HG02981 (cell line): ENCODE data around the gene GMNN.
"Not testable (repeated sequence)": the region's sequence is repeated elsewhere in the genome, so short reads cannot be mapped to it uniquely, and the experiment has no call there.

Experiments used
- ATAC-seq: cut with Tn5 transposase; IDR thresholded peaks from one replicate; pipeline ENCODE4 v1.9.1; 2021; ENCODE audit warnings: mild to moderate bottlenecking, moderate library complexity; ENCODE audit not compliant: unreplicated experiment

Gene GMNN

DNA sequence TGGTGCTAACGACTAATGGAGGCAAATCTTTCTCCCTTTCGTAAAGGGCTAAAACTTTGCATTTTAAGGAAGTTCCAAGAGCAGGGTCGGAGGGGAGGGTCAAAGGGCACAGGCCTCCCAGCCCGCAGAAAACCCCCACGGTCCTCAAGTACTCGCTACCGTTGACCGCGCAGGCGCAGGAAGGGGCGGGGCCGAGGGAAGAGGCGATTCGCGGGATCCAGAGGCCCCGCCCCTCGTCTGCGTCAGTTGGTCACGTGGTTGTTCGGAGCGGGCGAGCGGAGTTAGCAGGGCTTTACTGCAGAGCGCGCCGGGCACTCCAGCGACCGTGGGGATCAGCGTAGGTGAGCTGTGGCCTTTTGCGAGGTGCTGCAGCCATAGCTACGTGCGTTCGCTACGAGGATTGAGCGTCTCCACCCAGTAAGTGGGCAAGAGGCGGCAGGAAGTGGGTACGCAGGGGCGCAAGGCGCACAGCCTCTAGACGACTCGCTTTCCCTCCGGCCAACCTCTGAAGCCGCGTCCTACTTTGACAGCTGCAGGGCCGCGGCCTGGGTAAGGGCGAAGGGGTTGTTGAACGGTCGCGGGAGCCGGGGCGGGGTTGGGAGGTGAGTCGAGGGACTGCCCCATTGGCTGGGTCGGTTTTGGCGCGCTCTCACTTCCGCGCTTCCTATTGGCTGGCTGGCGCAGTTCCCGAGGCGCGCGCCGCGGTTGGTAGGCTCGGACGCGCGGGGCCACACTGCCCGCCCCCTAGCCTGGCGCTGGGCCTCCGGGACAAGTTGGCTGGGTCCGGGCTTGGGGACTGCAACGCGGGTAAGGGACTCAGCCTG is at the start of gene GMNN:
GMNN (plus strand) TSS at position 242 of the 824 bp plus-strand sequence. CDS start 2,310 bp downstream, outside the sequence.
- peak; percentile 89 for ATAC-seq

DNA sequence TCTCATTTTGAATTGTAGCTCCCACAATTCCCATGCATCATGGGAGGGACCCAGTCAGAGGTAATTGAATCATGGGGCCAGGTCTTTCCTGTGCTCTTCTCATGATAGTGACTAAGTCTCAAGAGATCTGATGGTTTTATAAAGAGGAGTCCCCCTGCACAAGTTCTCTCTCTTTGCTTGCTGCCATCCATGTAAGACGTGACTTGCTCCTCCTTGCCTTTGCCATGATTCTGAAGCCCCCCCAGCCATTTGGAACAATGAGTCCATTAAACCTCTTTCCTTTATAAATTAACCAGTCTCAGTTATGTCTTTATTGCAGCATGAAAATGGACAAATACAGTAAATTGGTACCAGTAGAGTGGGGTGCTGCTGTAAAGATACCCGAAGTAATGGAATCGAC is 44.1 kb upstream of the GMNN start:
- ATAC-seq: not testable (repeated sequence)

DNA sequence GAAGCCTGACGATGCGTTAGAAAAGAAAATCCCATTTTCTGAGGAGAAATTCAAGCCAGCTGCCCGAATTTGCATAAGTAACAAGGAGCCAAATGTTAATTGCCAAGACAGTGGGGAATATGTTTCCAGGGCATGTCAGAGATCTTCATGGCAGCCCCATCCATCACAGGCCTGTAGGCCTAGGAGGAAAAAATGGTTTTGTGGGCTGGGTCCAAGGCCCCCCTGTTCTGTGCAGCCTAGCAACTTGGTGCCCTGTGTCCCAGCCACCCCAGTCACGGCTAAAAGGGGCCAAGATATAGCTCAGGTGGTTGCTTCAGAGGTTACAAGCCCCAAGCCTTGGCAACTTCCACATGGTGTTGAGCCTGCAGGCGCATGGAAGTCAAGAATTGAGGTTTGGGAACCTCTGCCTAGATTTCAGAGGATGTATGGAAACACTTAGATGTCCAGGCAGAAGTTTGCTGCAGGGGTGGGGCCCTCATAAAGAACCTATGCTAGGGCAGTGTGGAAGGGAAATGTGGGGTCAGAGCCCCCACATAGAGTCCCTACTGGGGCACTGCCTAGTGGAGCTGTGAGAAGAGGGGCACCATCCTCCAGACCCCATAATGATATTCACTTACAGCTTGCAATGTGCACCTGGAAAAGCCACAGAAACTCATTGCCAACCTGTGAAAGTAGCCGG is 43.1 kb upstream of the GMNN start:
- not testable (repeated sequence) for ATAC-seq

DNA sequence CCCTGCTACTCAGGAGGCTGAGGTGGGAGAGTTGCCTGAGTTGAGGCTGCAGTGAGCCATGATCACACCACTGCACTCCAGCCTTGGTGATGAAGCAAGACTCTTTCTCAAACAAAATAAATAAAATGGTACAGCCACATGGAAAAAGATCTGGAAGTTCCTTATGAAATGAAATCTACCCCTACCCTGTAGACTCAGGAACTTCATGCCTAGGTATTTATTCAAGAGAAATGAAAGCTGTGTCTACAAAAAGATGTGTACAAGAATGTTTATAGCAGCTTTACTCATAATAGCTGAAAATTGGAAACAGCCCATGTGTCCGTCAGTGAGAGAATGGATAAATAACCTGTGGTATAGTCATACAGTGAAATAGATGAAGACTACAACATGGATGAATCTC is 40.6 kb upstream of the GMNN start:
- ATAC-seq: no peak

DNA sequence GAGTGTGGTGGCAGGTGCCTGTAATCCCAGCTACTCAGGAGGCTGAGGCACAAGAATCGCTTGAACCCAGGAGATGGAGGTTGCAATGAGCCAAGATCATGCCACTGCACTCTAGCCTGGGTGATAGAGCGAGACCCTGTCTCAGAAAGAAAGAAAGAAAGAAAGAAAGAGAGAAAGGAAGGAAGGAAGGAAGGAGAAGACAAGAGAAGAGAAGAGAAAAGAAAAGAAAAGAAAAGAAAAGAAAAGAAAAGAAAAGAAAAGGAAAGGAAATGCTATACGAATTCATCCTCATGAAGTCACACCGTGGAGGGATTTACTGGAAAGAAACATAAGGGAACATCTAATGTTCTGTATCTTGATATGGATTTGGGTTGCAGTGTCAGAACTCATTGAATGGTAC is 40.0 kb upstream of the GMNN start:
- ATAC-seq: not testable (repeated sequence)

DNA sequence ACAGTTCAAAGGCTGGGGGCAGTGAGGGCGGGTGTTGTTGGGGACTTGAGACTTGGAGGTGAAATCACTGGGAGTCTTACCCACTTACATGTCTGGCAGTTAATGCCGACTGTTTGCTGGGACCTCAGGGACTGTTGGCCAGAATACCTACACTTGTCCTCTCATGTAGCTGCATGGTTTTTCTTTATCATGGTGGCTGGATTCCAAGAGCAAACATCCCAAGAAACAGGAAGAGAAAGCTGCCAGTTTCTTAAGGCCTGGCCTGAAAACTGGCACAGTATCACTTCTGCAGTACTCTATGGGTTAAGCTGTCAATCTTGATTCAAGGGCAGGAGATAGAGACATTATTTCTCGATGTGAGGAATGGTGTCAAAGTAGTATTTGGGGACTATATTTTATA is 36.0 kb upstream of the GMNN start:
- no peak for ATAC-seq

DNA sequence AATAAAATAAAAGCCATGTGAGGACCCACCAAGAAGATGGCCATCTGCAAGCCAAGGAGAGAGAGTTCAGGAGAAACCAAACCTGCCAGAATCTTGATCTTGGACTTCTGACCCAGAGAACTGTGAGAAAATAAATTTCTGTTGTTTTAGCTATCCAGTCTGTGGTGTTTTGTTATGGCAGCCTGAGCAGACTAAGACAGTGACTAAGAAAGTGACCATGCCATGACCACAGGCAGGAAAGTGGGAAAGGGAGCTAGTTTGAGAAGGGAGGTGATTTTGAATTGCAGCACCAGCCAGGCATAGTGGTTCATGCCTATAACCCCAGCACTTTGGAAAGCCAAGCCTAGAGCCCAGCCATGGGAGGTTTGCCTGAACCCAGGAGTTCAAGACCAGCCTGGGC is 33.9 kb upstream of the GMNN start:
- ATAC-seq: no peak

DNA sequence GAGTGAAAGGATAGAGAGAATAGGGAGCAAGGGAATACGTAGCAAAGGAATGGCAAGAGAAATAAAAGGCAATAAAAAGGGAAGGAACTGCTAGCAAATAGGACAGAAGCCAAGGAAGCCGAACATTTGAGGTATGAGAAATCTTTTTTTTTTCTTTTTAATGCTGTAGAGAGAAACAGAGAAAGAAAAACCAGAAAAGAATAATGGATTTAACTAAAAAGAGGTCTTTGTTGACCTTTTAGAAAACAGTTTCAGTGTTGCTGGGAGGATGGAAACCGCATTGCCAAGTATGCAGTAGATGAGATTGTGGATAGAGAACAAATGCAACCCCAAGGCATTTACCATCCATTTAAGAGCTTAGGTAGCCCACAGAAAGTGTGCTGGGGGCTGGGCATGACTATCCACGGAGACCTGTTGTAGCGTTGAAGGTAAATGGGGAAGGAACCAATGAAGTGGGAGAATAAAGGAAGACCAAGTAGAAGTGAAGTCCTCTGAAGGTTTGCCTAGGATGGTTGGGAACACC is 32.5 kb upstream of the GMNN start:
- no peak for ATAC-seq

DNA sequence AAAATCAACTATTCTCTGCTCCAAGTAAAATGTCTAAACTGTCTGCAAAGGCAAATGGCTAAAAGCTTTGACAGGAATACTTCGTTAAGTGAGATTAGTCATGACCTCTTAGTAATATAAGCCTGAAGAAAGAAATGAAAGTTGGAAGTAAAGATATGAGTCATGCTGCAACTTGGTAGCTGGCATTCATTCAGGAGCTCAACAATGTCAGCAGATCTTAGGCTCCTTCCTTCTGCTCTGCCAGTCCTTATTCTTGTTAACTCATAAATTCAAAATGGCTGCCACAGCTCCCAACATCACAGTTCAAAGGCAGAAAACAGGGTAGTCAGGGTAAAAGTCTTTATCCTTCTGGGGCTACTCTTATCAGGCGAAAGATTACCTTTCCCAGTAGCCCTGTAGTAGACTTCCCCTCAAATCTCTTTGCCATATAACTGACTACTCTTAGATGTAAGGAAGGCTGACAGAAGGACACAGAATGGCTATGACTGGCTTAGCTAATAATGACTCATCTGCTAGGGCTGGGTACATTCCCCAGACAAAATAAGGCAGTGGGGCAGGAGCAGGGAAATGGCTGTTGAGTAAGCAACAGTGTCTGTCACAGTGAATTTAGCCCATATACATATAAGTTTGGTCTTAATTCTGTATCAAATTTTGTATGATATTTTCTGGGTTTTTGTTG is 31.3 kb upstream of the GMNN start:
- ATAC-seq: peak; percentile 81

DNA sequence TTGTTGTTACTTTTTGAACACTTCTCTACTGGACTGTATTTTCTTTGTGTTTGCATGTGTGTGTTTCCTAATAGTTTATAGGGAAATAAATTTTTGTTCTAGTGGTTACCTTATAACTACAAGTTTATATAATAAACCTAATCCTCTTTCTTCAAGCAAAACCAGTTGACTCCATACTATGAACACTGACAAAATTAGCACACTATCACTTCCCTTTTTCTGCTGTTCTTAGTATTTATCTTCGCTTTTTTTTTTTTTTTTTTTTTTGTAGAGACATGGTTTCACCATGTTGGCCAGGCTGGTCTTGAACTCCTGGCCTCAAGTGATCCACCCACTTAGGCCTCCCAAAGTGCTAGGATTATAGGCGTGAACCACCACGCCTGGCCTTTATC is 30.8 kb upstream of the GMNN start:
- no peak for ATAC-seq

DNA sequence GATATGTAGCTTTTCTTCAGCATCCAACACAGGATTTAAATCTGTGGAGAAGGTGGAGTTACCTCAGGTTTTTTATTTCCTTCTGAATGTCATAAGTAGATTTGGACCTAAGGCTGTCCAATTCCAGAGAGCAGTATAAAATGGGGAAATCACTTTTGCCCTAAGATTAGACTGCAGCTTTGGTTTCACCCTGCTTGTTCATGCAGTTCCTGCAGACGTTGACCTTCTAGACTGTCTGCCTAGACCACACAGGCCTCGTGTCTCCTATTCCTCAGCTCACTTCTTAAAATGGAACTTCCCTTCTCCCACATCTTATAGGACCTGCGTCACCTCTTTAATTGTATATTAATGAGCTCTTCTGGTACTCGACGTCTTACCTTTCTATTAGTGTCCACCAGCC is 29.8 kb upstream of the GMNN start:
- ATAC-seq: no peak

DNA sequence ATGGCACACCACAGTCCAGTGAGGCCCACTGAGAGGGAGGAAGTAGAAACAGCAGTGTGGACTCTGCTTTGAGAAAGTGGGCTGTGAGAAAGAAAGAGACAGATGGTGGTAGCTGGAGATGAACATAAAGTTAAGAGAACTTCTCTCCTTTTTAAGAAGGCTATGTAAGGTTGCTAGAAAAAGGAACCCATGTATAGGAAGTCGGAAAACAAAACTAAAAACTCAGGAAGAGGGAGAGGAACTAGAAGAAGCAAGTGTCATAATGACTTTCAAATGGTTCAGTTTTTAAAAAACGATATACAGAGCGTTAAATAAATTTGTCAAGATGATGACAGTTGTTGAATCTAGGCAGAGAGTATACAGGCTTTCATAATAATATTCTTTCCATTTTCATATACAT is 25.4 kb upstream of the GMNN start:
- no peak for ATAC-seq

DNA sequence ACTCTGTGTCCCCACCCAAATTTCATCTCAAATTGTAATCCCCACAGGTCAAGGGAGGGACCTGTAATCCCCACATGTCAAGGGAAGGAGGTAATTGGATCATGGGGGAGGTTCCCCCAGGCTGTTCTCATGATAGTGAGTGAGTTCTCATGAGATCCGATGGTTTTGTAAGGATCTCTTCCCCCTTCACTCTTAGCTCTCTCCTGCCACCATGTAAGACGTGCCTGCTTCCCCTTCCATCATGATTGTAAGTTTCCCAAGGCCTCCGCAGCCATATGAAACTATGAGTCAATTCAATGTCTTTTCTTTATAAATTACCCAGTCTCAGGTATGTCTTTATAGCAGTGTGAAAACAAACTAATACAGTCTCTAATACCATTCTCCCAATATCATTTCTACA is 23.9 kb upstream of the GMNN start:
- not testable (repeated sequence) for ATAC-seq

DNA sequence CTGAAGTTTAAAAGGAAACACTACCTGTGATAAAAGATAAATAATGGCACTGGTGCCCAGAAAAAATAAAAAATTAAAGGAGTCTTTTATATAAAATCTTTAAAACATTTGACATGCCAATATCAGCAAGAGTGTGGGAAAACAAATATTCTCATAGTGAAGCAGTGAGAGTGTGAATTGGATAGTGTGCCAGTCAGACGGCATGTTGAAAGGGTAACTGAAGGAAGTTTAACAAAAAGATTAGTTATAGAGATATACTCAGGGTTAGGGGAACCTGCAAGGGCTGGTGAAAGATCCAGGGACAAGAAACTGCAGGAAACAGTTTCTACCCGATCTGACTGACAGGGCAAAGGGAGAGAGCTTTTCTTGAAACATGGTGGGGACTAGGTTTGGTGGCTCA is 22.2 kb upstream of the GMNN start:
- ATAC-seq: no peak

DNA sequence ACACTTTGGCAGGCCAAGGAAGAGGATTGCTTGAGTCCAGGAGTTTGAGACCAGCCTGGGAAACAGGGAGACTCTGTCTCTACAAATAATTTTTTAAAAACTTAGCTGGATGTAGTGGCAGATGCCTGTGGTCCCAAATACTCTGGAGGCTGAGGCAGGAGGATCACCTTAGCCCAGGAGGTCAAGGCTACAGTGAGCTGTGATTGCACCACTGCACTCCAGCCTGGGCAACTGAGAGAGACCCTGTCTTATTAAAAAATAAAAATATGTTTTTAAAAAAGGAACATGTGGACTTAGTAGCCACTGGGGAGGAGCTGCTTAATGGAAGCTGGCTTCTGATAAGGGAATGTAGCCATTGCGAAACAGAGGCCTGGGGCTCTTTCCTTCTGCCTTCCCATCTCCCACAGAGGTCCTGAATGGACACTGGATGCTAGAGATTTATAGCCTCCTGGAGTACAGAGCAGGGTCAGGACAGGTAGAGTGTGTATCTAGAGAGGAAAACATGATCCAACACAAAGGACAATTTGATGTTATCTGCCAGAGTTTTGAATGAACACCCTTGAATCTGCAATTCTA is 21.7 kb upstream of the GMNN start:
- ATAC-seq: no peak

DNA sequence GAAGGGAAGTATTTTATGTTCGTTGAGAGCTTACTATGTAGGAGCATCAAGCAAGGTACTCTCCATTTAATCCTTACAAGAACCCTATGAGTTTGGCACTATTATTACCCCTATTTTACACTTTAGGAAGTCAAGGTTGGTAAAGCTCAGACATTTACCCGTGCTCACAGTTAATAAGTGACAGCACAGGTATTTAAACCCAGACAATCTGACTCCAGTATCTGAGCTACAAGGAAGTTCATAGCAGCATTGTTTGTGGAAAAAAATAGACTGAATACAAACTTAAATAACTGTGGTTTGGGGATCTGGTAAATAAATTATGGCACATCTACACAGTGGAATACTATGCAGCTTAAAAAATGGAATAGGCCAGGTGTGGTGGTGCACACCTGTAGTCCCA is 21.2 kb upstream of the GMNN start:
- ATAC-seq: no peak

DNA sequence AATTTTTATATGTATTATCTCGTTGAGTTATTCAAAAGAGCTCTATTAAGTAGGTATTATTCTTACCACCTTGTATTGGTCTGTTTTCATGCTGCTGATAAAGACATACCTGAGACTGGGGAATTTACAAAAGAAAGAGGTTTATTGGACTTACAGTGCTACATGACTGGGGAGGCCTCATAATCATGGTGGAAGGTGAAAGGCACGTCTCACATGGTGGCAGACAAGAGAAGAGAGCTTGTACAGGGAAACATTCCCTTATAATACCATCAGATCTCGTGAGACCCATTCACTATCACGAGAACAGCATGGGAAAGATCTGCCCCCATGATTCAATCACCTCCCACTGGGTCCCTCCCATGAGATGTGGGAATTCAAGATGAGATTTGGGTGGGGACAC is 20.4 kb upstream of the GMNN start:
- ATAC-seq: not testable (repeated sequence)

DNA sequence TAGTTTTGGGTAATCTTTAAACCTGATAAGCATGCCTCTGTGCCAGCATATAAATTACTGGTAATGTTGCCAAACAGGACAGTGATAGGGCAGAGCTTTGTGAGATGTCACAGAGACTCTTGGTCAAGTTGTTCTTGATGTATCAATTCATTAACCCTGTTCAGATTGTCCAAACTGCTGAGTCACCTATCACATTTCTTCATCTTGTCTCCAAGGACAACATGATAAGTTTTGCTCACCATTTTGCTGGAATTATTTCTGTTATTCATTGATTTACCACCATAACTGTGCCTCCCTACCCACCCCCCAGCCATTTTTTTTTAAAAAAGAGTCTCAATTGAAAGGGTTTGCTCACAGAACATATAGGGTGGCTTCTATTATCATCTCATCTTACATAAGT is 19.5 kb upstream of the GMNN start:
- ATAC-seq: no peak

DNA sequence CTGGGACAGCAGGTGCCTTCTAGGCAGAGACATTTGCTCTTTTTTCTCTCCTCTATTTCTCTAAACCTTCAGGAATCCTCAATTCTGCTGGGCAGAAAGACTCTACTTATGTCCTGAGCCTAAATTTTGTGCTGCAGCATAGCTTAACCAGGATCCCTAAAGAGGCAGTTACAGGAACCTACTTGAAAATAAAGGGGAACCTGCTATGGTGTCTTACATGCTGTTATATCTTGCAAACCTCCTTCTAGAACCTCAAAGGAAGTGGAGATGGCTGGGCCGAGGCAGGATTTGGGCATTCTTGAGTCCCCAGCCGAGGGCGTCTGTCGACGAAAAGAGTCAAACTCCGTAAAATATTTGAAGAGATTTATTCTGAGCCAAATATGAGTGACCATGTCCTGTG is 17.1 kb upstream of the GMNN start:
- no peak for ATAC-seq

DNA sequence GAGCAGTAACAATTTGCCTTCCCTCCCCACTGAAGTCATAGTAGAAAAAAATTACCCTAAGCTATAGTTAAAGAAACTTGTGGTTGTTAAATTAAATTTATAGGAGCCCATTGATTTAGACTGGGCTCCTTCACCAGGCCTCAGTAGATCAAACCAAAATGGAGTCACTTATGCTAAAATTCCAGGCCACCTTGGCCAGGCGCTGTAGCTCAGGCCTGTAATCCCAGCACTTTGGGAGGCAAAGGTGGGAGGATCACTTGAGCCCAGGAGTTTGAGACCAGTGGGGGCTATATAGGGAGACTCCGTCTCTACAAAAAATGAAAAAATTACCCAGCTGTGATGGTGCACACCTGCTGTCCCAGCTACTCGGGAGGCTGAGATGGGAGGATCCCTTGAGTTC is 15.0 kb upstream of the GMNN start:
- no peak for ATAC-seq

DNA sequence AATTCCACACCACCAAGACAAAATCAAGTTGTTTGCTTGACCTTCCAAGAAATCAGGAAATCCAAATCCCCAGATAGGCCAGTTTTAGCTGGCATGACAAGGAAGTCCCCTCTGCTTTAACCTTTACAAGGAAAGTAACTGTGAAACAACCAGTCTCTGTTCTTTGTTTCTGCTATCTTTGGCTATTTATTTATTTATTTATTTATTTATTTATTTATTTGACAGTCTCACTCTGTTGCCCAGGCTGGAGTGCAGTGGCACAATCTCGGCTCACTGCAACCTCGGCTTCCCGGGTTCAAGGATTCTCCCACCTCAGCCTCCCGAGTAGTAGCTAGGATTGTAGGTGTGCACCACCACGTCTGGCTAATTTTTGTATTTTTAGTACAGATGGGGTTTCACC is 14.5 kb upstream of the GMNN start:
- ATAC-seq: no peak
